Activated naive CD4-positive, alpha-beta T cell (primary cell): ENCODE data around the gene PSMD12.
"Not testable (repeated sequence)": the region's sequence is repeated elsewhere in the genome, so short reads cannot be mapped to it uniquely, and the experiment has no call there.

ENCODE experiments used
- DNase-seq, 4 experiments: peaks; one replicate each; lab custom pipeline; 2025; lab: John Stamatoyannopoulos, UW

The PSMD12 gene

GRCh38 chr17:67366193-67367157 is at the start of gene PSMD12:
Gene PSMD12 (minus strand): TSS chr17:67366577. CDS start chr17:67366519, 58 bp downstream.
- peak; percentile 76 to 92 (median 88) for DNase-seq

- no peak for DNase-seq
These were observed 48.9 kb upstream of the PSMD12 start for GRCh38 chr17:67415291-67415690.

GRCh38 chr17:67414559-67414958 is 48.2 kb upstream of the PSMD12 start:
- no peak for DNase-seq

- no peak for DNase-seq
These were observed 47.8 kb upstream of the PSMD12 start for GRCh38 chr17:67414130-67414529.

- no peak for DNase-seq
These were observed 47.0 kb upstream of the PSMD12 start for GRCh38 chr17:67413388-67413787.

- no peak for DNase-seq
These were observed 46.6 kb upstream of the PSMD12 start for GRCh38 chr17:67412941-67413340.

GRCh38 chr17:67412032-67412431 is 45.7 kb upstream of the PSMD12 start:
- DNase-seq, result no peak

GRCh38 chr17:67411397-67411796 is 45.0 kb upstream of the PSMD12 start:
- no peak for DNase-seq

- DNase-seq, result not testable (repeated sequence)
These were observed 42.1 kb upstream of the PSMD12 start for GRCh38 chr17:67408455-67408830.

- no peak for DNase-seq
These were observed 37.1 kb upstream of the PSMD12 start for GRCh38 chr17:67403483-67403882.

- DNase-seq, result no peak
These were observed 36.7 kb upstream of the PSMD12 start for GRCh38 chr17:67403065-67403464.

- no peak for DNase-seq
These were observed 35.5 kb upstream of the PSMD12 start for GRCh38 chr17:67401598-67402504.

GRCh38 chr17:67401106-67401505 is 34.7 kb upstream of the PSMD12 start:
- DNase-seq, result no peak

GRCh38 chr17:67400193-67400592 is 33.8 kb upstream of the PSMD12 start:
- DNase-seq, result no peak

- no peak for DNase-seq
These were observed 33.3 kb upstream of the PSMD12 start for GRCh38 chr17:67399676-67400075.

- no peak for DNase-seq
These were observed 27.5 kb upstream of the PSMD12 start for GRCh38 chr17:67393809-67394397.

- DNase-seq, result no peak
These were observed 25.7 kb upstream of the PSMD12 start for GRCh38 chr17:67392111-67392510.

- peak in 2 of 4 experiments; percentile 35 to 39 for DNase-seq
These were observed 24.4 kb upstream of the PSMD12 start for GRCh38 chr17:67390646-67391361.

- DNase-seq, result no peak
These were observed 23.7 kb upstream of the PSMD12 start for GRCh38 chr17:67390006-67390645.

GRCh38 chr17:67388986-67389385 is 22.6 kb upstream of the PSMD12 start:
- DNase-seq, result no peak

- DNase-seq, result not testable (repeated sequence)
These were observed 22.2 kb upstream of the PSMD12 start for GRCh38 chr17:67388536-67388935.
